ENCODE measurements around the gene STPG2. TPM values are rescaled to one million over a fixed set of nuclear protein-coding genes. Genes with fewer than 3 reads are reported as not detected.
A peak's percentile ranks its signal among the peaks of the same experiment; 100 is the strongest.

The STPG2 gene
- total and polyA plus RNA-seq, 12 donors, result 0.04 to 0.58 (median 0.36) TPM

GRCh38 chr4:98176531-98176930 is 33.3 kb upstream of the STPG2 start:
- TF ChIP-seq CTCF (IDR thresholded peaks at IDR 0.05), result no peak
- no peak overlapping the region for H3K4me3 ChIP-seq
- ATAC-seq (no peak), DNase-seq (no peak)
- H3K4me1 ChIP-seq, result no peaks in the 10 kb centered on the region
- intact Hi-C loops (cut with DNase I), result no loop called here
- no peaks in the 10 kb centered on the region for H3K27me3 ChIP-seq
- no peaks in the 10 kb centered on the region for H3K9me3 ChIP-seq
- H3K36me3 ChIP-seq, result no peaks in the 10 kb centered on the region
- no peak overlapping the region for H3K27ac ChIP-seq
- 75 to 80% methylated on average over 2 of the region's 2 CpGs for WGBS, 2 donors

- intact Hi-C loops (cut with DNase I), result no loop called here
- 57 to 59% methylated on average over 1 of the region's 1 CpG for WGBS, 2 donors
- no peak overlapping the region for H3K27ac ChIP-seq
- no peak for TF ChIP-seq CTCF (IDR thresholded peaks at IDR 0.05)
- no peaks in the 10 kb centered on the region for H3K9me3 ChIP-seq
- ATAC-seq (no peak), DNase-seq (no peak)
- peaks cover 0 to 5% (median 0%) of the 10 kb centered on the region in 9 donors for H3K4me1 ChIP-seq
- no peaks in the 10 kb centered on the region for H3K36me3 ChIP-seq
- H3K4me3 ChIP-seq, result no peak overlapping the region
- H3K27me3 ChIP-seq, result no peaks in the 10 kb centered on the region
Measured at GRCh38 chr4:98170035-98170434, 26.8 kb upstream of the STPG2 start.

GRCh38 chr4:98166731-98167041 is 23.4 kb upstream of the STPG2 start:
- H3K9me3 ChIP-seq, result no peaks in the 10 kb centered on the region
- no peaks in the 10 kb centered on the region for H3K36me3 ChIP-seq
- H3K27me3 ChIP-seq, result no peaks in the 10 kb centered on the region
- H3K4me3 ChIP-seq, result no peak overlapping the region
- peak in 1 of 8 donors; percentile 11 for ATAC-seq
- peak overlapping the region in 3 of 10 donors; percentile 34 to 63 (median 49) for H3K27ac ChIP-seq
- no peak for TF ChIP-seq CTCF (IDR thresholded peaks at IDR 0.05)
- WGBS, 2 donors, result 80 to 83% methylated on average over 2 of the region's 2 CpGs
- H3K4me1 ChIP-seq, result peaks cover 0 to 5% (median 0%) of the 10 kb centered on the region in 9 donors
- DNase-seq, result no peak
- intact Hi-C loops (cut with DNase I), result loop anchor here in 2 of 10 donors (1.0 to 10.0 kb wide), 2 partner anchors 33 to 88 kb away; no protein-coding TSS in a partner anchor

- Histone ChIP-seq H3K36me3 (no peaks in the 10 kb centered on the region), H3K4me1 (peaks cover 0 to 5% (median 0%) of the 10 kb centered on the region in 9 donors), H3K9me3 (no peaks in the 10 kb centered on the region), H3K27me3 (no peaks in the 10 kb centered on the region), H3K27ac (peak overlapping the region in 4 of 10 donors; percentile 9 to 63 (median 42)), H3K4me3 (no peak overlapping the region)
- DNase-seq, result peak; percentile 62
- ATAC-seq, result peak; percentile 89 to 99 (median 98)
- intact Hi-C loops (cut with DNase I), result loop anchor here in 2 of 10 donors (1.0 to 10.0 kb wide), 2 partner anchors 33 to 89 kb away; no protein-coding TSS in a partner anchor
- TF ChIP-seq CTCF (IDR thresholded peaks at IDR 0.05), result no peak
- 77 to 80% methylated on average over 7 of the region's 7 CpGs for WGBS, 2 donors
Measured at GRCh38 chr4:98166025-98166730, 22.9 kb upstream of the STPG2 start.

All from heart right ventricle (tissue), 16 donors.